GM12872 (cell line): ENCODE data around the gene BMPR1B.

Experiments used
- CTCF ChIP-seq: IDR thresholded peaks from 3 replicates; pipeline ENCODE4 v1.5.1; 2011; ENCODE audit warnings: low read depth, mild to moderate bottlenecking, low read length, moderate library complexity; ENCODE audit not compliant: insufficient read depth

Gene BMPR1B

DNA sequence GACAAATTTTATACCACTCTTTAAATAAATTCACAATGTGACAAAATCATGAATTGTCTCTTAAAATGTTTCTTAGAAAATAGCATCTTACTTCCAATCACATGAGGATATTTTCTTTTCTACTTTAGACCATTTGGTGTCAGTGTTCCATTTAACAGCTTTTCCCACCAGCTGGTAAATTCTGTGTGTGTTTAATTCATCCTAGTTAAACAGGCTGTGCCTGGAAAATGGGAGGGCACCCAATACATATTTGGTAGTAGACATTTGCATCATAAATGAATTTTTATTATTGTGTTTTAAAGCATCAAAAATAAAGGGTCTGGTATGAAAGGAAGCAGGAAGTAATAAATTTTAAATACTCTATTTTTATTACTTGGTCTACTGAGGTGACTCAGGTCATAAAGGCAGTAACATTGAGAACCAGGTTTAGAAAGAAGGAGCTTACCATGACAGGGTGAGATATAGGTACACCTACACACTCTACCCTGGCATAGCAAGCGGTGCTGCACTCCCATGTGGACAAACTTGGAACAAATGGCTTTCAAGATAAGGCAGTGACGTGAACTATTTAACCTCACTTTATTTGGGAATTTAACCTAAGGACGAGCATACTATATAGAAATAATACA, 344.5 kb downstream of the BMPR1B start:
- no peak for TF ChIP-seq CTCF

GRCh38 chr4:95105112-95105511, 347.4 kb downstream of the BMPR1B start:
- TF ChIP-seq CTCF, result no peak

GRCh38 chr4:95105983-95106382, 348.2 kb downstream of the BMPR1B start:
- TF ChIP-seq CTCF, result no peak

DNA sequence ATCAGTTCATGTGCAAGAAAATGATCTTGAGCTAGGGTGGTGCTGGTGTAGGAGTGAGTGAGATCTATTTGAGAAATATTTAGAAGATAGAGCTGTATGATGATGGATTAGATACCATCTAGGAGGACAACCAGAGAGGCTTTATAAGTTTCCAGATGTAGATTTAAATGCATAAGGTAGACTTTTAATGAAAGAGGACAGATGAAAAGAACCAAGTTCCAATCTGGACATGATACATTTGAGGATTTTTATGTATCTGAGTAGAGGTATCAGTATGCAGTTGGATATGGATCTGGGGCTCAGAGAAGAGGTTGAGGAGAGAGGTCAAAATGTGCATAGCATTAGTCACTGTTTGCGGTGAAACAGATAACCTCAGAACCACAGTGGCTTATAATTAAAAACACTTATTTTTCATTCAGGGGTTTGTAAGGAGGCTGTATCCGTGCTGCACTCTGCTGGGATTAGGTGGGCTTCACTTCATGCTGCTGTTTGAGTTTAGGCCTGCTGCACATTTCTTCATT, 348.7 kb downstream of the BMPR1B start:
- TF ChIP-seq CTCF, result no peak

DNA sequence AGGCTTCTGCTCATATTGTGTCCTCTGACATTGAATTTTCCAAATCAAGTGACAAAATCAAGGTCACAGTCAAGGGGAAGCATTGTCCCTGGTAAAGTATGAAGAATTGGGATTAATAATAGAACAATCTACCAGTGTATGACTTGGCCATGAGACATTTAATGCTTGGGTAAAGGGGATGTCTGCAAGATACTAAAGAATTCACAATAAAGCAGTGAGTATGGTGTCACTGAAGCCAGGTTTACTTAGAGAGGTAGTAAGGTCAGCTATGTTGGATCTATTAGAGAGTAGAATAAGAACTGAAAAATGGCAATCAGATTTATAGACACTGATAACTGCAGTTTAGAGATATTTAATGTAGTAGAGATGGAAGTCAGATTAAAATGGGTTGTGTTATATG, 349.2 kb downstream of the BMPR1B start:
- no peak for TF ChIP-seq CTCF

DNA sequence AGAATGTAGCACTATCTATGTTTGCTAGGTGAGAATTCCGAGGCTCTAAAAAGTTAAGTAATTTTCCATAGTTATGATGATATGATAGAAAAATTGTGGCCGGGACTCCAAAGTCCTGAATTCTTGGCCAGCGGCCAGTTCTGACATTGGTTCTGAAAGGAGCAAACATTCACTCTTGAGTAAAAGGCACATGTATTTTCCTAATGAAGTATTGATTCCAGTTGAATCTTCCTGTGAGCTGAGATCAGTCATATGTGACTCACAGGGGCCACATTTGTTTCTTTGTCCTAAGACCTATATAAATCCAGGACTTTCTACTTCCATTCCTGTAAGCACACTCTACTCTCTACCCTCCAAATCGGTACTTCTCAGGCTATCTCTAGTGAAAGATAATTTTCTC, 349.9 kb downstream of the BMPR1B start:
- no peak for TF ChIP-seq CTCF

DNA sequence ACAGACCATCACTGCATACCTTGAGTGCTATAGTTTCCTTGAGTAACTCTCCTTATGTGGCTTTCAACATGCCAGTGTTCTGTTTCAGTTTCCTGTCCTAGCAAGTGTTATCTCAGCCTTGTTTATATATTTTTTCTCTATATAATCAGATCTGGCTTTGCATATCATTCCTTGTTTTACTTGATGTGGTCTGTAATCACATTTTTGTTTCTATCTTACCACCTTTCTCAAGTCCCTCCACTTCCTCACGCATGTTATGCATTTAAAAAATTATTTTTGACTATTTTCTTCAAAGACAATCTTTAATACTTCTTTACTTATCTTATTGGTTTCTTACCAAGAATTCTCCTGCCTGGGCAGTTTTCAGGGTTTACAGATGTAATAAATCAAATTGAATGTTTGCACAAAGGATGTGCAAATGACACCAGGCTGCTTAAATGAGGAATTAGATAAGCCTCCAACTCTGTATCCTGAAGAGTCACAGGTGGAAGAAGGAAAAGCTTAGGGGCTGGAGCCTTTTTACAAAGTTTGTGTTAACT, 351.2 kb downstream of the BMPR1B start:
- no peak for TF ChIP-seq CTCF
